HCT116 (cell line): ENCODE measurements around the gene ZNF691. TPM values are rescaled to one million over a fixed set of nuclear protein-coding genes. Genes with fewer than 3 reads are reported as not detected.

Experiments used
- ATAC-seq: fragments of 200-7000 bp; cut with Tn5 transposase; 2 replicates; pipeline ENCODE4 v1.9.1; 2020; ENCODE audit warnings: mild to moderate bottlenecking, moderate library complexity
- BruUV-seq: library from RNA; stranded (reverse); fragments of 400-500 nt; replicated peaks from 2 replicates; lab custom pipeline; 2021; lab: Mats Ljungman, UMichigan
- CTCF ChIA-PET: fragments of 300-600 bp; sonication (Branson Sonifier 250); formaldehyde crosslinking; loops from one replicate; lab custom pipeline; 2021; ENCODE audit warnings: antibody characterized with exemption; lab: Charles Lee
- POLR2A ChIA-PET: fragments of 300-600, 350-600 bp; sonication (Branson Sonifier 250); formaldehyde crosslinking; loops from one replicate; lab custom pipeline; 2021; ENCODE audit warnings: antibody characterized with exemption; lab: Charles Lee
- RAD21 ChIA-PET, 2 experiments: fragments of 300-600 bp; sonication (Branson Sonifier 250); formaldehyde crosslinking; loops; one replicate each; lab custom pipeline; 2023; ENCODE audit warnings: low total read pairs in 2 of 2; ENCODE audit not compliant: uncharacterized antibody in 2 of 2, unreplicated experiment in 2 of 2, low non-redundant PET in 1 of 2; lab: Charles Lee
- DNase-seq: peaks from one replicate; pipeline ENCODE4 v3.0.0-alpha.2; 2010; ENCODE audit warnings: low read depth, low spot score
- H2AFZ ChIP-seq: fragments of 200-600 bp; shearing (Covaris generic), sonication (generic); 2 replicates; pipeline ENCODE4 v1.6.1; 2017; ENCODE audit warnings: low read depth, mixed run types, mixed read lengths, antibody characterized with exemption, low read length; ENCODE audit not compliant: poor library complexity, severe bottlenecking
- H3K27ac ChIP-seq: 2 replicates; pipeline ENCODE4 v1.5.1; 2012; ENCODE audit warnings: low read depth, low read length
- H3K27me3 ChIP-seq: fragments of 200-600 bp; sonication (generic); 2 replicates; pipeline ENCODE4 v1.6.1; 2016; ENCODE audit warnings: mixed run types, low read length, mixed read lengths; ENCODE audit not compliant: insufficient read depth
- H3K36me3 ChIP-seq, 2 experiments: fragments of 200-500 bp in 1 of 2; fragments of 200-600 bp in 1 of 2; sonication (Bioruptor generic) in 1 of 2; sonication (generic) in 1 of 2; 2 replicates each; pipeline versions ENCODE4 v1.5.1 to v1.6.1; 2014 to 2016; ENCODE audit warnings: low read length in 2 of 2, inconsistent platforms in 1 of 2, mixed read lengths in 1 of 2, mixed run types in 1 of 2; ENCODE audit not compliant: insufficient read depth in 2 of 2, control insufficient read depth in 1 of 2
- H3K4me1 ChIP-seq, 2 experiments: fragments of 200-600 bp in 1 of 2; sonication (generic) in 1 of 2; 2 replicates each; pipeline versions ENCODE4 v1.5.1 to v1.6.1; 2012 to 2017; ENCODE audit warnings: low read length in 2 of 2, inconsistent platforms in 1 of 2, mild to moderate bottlenecking in 1 of 2, mixed read lengths in 1 of 2, mixed run types in 1 of 2, moderate library complexity in 1 of 2; ENCODE audit not compliant: insufficient read depth in 2 of 2, control insufficient read depth in 1 of 2
- H3K4me2 ChIP-seq: fragments of 200-600 bp; sonication (generic); 2 replicates; pipeline ENCODE4 v1.6.1; 2017; ENCODE audit warnings: mixed run types, low read length, mixed read lengths
- H3K4me3 ChIP-seq, 2 experiments: fragments of 200-600 bp in 1 of 2; sonication (generic) in 1 of 2; replicated peaks in 1 of 2; 2 replicates each; pipeline ENCODE4 v1.5.1; 2011 to 2016; ENCODE audit warnings: low read length in 2 of 2, control low read depth in 1 of 2, low read depth in 1 of 2, mild to moderate bottlenecking in 1 of 2, mixed read lengths in 1 of 2, mixed run types in 1 of 2
- H3K79me2 ChIP-seq: fragments of 200-600 bp; sonication (generic); 2 replicates; pipeline ENCODE4 v1.6.1; 2017; ENCODE audit warnings: mild to moderate bottlenecking, mixed run types, low read length, moderate library complexity, mixed read lengths; ENCODE audit not compliant: insufficient read depth
- H3K9ac ChIP-seq: fragments of 200-600 bp; sonication (generic); 2 replicates; pipeline ENCODE4 v1.6.1; 2016; ENCODE audit warnings: low read length, mixed read lengths
- H3K9me2 ChIP-seq: fragments of 200-600 bp; sonication (generic), shearing (Covaris generic); 2 replicates; pipeline ENCODE4 v1.6.1; 2017; ENCODE audit warnings: mixed run types, mild to moderate bottlenecking, moderate library complexity; ENCODE audit not compliant: insufficient read depth
- H3K9me3 ChIP-seq, 2 experiments: fragments of 200-500 bp in 1 of 2; fragments of 200-600 bp in 1 of 2; sonication (Bioruptor generic) in 1 of 2; sonication (generic) in 1 of 2; 2 replicates each; pipeline ENCODE4 v1.6.1; 2014 to 2017; ENCODE audit warnings: low read length in 2 of 2, mixed read lengths in 2 of 2, inconsistent platforms in 1 of 2, low read depth in 1 of 2, mild to moderate bottlenecking in 1 of 2, mixed run types in 1 of 2, moderate library complexity in 1 of 2; ENCODE audit not compliant: control insufficient read depth in 1 of 2, insufficient read depth in 1 of 2
- H4K20me1 ChIP-seq: fragments of 200-600 bp; sonication (generic), shearing (Covaris generic); 2 replicates; pipeline ENCODE4 v1.6.1; 2017; ENCODE audit warnings: mixed run types, mild to moderate bottlenecking, moderate library complexity; ENCODE audit not compliant: insufficient read depth
- CEBPB ChIP-seq: IDR thresholded peaks from 2 replicates; pipeline ENCODE4 v1.6.1; 2012; ENCODE audit warnings: low read depth
- EGR1 ChIP-seq: IDR thresholded peaks from 2 replicates; pipeline ENCODE4 v1.6.1; 2012; ENCODE audit warnings: low read depth
- EZH2phosphoT487 ChIP-seq: fragments of 200-600 bp; IDR thresholded peaks from 2 replicates; pipeline ENCODE4 v1.6.1; 2018; ENCODE audit warnings: antibody characterized with exemption, borderline replicate concordance
- POLR2A ChIP-seq: IDR thresholded peaks from 2 replicates; pipeline ENCODE4 v1.7.0; 2011; ENCODE audit warnings: borderline replicate concordance; ENCODE audit not compliant: insufficient read depth, insufficient read length; ENCODE audit errors: extremely low read depth
- POLR2AphosphoS5 ChIP-seq: IDR thresholded peaks from 2 replicates; pipeline ENCODE4 v1.6.1; 2011; ENCODE audit warnings: mild to moderate bottlenecking, low read depth, low read length, moderate library complexity
- SIN3A ChIP-seq: IDR thresholded peaks from 2 replicates; pipeline ENCODE4 v1.6.1; 2012; ENCODE audit warnings: low read depth
- SP1 ChIP-seq: IDR thresholded peaks from 2 replicates; pipeline ENCODE4 v1.6.1; 2012; ENCODE audit warnings: low read depth
- TCF7L2 ChIP-seq: IDR thresholded peaks from 2 replicates; pipeline ENCODE4 v1.7.0; 2011; ENCODE audit warnings: borderline replicate concordance, inconsistent platforms; ENCODE audit not compliant: insufficient read depth, insufficient read length; ENCODE audit errors: extremely low read depth
- ZNF274 ChIP-seq: fragments of 200-500 bp; sonication (Bioruptor generic); IDR thresholded peaks from 2 replicates; pipeline ENCODE4 v1.6.1; 2014; ENCODE audit warnings: mild to moderate bottlenecking, low read depth, low read length, inconsistent platforms
- intact Hi-C: fragments of 100-400 bp; cut with micrococcal nuclease; formaldehyde crosslinking; loops from 2 replicates; pipeline ENCODE4 v1.10.0; 2022
- total RNA-seq: library from RNA; stranded (reverse); gene quantifications from one replicate; pipeline ENCODE4 v1.2.1, GENCODE V29; 2021; ENCODE audit not compliant: unreplicated experiment
- TF ChIP-seq, protein P1 (sequence below): IDR thresholded peaks from 2 replicates; pipeline ENCODE4 v1.6.1; 2011; ENCODE audit warnings: mild to moderate bottlenecking, low read length, moderate library complexity; ENCODE audit not compliant: insufficient replicate concordance; ENCODE audit errors: extremely low read depth
- TF ChIP-seq, protein P2 (sequence below): IDR thresholded peaks from 2 replicates; pipeline ENCODE4 v1.6.1; 2012

Gene ZNF691
- total RNA-seq, 1 experiment from 2014 or later, result 11.1 TPM

DNA sequence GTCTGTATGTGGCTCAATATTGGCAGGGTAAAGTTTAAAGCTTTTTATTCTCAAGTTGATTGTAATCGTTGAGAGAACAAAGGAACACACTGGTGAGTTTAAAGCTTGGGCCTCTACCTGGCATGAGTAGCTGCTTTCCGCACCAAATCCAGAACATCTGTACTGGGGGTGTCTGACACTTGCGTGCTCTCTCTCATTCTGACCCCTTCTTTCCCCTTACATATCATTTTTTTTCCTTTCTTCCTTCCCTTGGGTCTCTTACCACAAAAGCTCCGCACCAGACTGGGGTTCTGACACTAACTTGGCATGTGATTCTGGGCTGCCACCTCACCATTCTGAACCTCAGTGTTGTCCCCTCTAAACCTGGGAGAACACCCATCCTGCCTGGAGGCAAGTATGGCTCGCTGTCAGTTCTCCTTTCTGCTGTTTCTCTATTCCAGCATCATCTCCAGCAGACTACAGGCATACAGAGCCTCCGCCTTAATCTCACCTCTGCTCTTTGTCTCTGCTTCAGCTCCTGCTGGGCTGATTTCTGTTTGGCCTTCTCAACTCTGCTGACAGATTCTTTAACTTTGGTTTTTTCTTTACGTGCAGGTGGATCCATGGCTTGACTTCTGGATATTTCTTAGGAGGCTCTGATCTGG, 30.4 kb upstream of the ZNF691 start:
- H3K4me3 ChIP-seq, result peak overlapping the region; percentile 76 to 82
- H3K27me3 ChIP-seq, result no peaks in the 10 kb centered on the region
- CTCF ChIA-PET, result interaction anchor here (1.2 kb wide), 1 partner anchor 97 kb away, joined by 3 read pairs; no protein-coding TSS in a partner anchor
- no peaks in the 10 kb centered on the region for H4K20me1 ChIP-seq
- intact Hi-C loops, result no loop called here
- BruUV-seq, result TSS peak; percentile 67
- peak overlapping the region; percentile 92 for H3K27ac ChIP-seq
- peak overlapping the region; percentile 97 for H3K4me2 ChIP-seq
- no peaks in the 10 kb centered on the region for H3K9me2 ChIP-seq
- no peak for TF ChIP-seq ZNF274
- TF ChIP-seq, all 23 proteins: peak for 0
- H3K79me2 ChIP-seq, result 0 out of 2 replicates have a peak, but pooled peaks cover 3% of the 10 kb centered on the region
- peaks cover 11 to 25% of the 10 kb centered on the region in 2 experiments; a peak in 3 of 4 replicates for H3K4me1 ChIP-seq
- DNase-seq, result no peak
- no peaks in the 10 kb centered on the region for H3K36me3 ChIP-seq
- no peak for ATAC-seq
- POLR2A ChIA-PET, result interaction anchor here (1.3 to 3.3 kb wide), 2 partner anchors 9 to 30 kb away, joined by 7 to 14 read pairs; partner anchors contain the start of gene ZNF691
- H2AFZ ChIP-seq, result peak overlapping the region; percentile 83
- H3K9me3 ChIP-seq, result no peaks in the 10 kb centered on the region
- H3K9ac ChIP-seq, result peak overlapping the region; percentile 85
- RAD21 ChIA-PET, result interaction anchor here in 1 of 2 experiments (0.7 to 1.6 kb wide), 2 partner anchors 38 to 257 kb away, joined by 3 to 5 read pairs; no protein-coding TSS in a partner anchor

DNA sequence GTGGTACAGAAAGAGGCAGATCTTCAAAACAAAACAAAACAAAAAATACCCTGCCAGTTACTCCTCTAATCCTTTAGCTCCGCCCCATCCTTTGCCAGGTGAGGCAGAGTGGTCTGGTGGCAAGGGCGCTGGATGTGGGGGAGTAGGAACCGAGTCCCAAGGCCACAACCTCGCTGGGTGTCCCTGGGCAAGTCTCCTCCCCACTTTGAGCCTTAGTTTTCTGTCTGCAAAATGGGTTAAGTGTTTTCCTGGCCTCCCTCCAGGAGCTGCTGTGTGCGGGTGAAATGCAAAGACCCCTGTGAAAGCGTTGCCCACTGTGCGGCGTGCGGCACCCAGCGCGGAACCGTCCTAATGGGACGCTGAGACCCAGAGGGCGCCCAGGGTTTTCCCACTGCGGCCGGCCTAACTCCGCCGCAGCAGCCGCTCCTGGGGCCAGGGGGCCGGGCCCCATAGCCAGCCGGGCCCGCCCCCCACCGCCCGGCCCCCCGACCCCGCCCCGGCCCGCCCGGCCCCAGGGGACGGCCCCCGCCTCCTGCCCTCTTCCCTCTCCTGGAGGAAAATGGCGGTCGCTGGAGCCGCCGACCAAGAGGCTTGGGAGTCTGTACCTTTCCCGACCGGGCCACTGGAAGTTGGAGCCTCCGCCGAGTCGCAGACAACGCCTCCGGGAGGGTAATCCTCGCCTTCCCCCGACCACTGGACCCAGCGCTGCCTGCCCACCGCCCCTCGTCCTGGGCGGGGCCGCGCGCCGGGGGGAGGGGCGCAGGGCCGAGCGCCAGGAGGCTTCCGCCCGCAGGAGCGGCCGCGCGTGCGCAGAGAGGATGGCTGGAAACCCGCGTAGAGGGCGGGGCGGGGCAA, 29.6 kb upstream of the ZNF691 start, which contains the start of the genes ERMAP and SVBP:
ERMAP (plus strand) TSS at position 538 of the 855 bp plus-strand sequence. CDS start 13,327 bp downstream, outside the sequence.
SVBP (minus strand) TSS at position 813 of the 855 bp plus-strand sequence. CDS start 853 bp downstream, outside the sequence.
- CTCF ChIA-PET, result interaction anchor here (1.2 to 1.4 kb wide), 2 partner anchors 29 to 96 kb away, joined by 3 read pairs; partner anchors contain the start of gene ZNF691
- Histone ChIP-seq H3K79me2 (0 out of 2 replicates have a peak, but pooled peaks cover 3% of the 10 kb centered on the region), H3K27me3 (no peaks in the 10 kb centered on the region), H4K20me1 (no peaks in the 10 kb centered on the region), H2AFZ (peak within 1 kb of the TSS; percentile 83), H3K9me2 (no peaks in the 10 kb centered on the region), H3K4me3 (peak within 1 kb of the TSS; percentile 76 to 82), H3K27ac (peak within 1 kb of the TSS; percentile 92), H3K9me3 (no peaks in the 10 kb centered on the region), H3K36me3 (no peaks in the 10 kb centered on the region), H3K9ac (peak within 1 kb of the TSS; percentile 85), H3K4me2 (peak within 1 kb of the TSS; percentile 97), H3K4me1 (peaks cover 11 to 25% of the 10 kb centered on the region in 2 experiments; a peak in 3 of 4 replicates)
- no TSS peak for BruUV-seq
- DNase-seq, result peak; percentile 64
- RAD21 ChIA-PET, result interaction anchor here in 1 of 2 experiments (0.7 to 1.6 kb wide), 2 partner anchors 39 to 257 kb away, joined by 3 to 5 read pairs; no protein-coding TSS in a partner anchor
- intact Hi-C loops, result no loop called here
- peak; percentile 94 for ATAC-seq
- POLR2A ChIA-PET, result interaction anchor here (0.6 to 3.3 kb wide), 5 partner anchors 9 to 38 kb away, joined by 3 to 14 read pairs (median 5); partner anchors contain the start of gene ZNF691
- TF ChIP-seq EGR1 (no peak), EZH2phosphoT487 (no peak), CEBPB (no peak), SP1 (peak; percentile 48; the same call in 1 of the 2 replicates), POLR2AphosphoS5 (peak; percentile 78), ZNF274 (no peak), TCF7L2 (no peak), SIN3A (no peak), POLR2A (no peak)
- TF ChIP-seq, protein P1, sequence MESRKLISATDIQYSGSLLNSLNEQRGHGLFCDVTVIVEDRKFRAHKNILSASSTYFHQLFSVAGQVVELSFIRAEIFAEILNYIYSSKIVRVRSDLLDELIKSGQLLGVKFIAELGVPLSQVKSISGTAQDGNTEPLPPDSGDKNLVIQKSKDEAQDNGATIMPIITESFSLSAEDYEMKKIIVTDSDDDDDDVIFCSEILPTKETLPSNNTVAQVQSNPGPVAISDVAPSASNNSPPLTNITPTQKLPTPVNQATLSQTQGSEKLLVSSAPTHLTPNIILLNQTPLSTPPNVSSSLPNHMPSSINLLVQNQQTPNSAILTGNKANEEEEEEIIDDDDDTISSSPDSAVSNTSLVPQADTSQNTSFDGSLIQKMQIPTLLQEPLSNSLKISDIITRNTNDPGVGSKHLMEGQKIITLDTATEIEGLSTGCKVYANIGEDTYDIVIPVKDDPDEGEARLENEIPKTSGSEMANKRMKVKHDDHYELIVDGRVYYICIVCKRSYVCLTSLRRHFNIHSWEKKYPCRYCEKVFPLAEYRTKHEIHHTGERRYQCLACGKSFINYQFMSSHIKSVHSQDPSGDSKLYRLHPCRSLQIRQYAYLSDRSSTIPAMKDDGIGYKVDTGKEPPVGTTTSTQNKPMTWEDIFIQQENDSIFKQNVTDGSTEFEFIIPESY, result no peak
- TF ChIP-seq, protein P2, sequence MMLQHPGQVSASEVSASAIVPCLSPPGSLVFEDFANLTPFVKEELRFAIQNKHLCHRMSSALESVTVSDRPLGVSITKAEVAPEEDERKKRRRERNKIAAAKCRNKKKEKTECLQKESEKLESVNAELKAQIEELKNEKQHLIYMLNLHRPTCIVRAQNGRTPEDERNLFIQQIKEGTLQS, result no peak
